MM.1S (cell line): Measurements from ENCODE around the gene POGK.

Source experiments
- CTCF ChIP-seq: fragments of 300-600 bp; sonication (generic); IDR thresholded peaks from 2 replicates; pipeline ENCODE4 v1.5.1; 2016; ENCODE audit warnings: antibody characterized with exemption, low read length, mixed read lengths
- EZH2 ChIP-seq: fragments of 300-600 bp; sonication (generic); optimal IDR thresholded peaks from 2 replicates; pipeline ENCODE3; 2017; ENCODE audit warnings: low read depth, mild to moderate bottlenecking, antibody characterized with exemption, low read length, mixed read lengths
- EZH2phosphoT487 ChIP-seq: fragments of 300-600 bp; sonication (generic); IDR thresholded peaks from 2 replicates; pipeline ENCODE4 v1.6.1; 2018; ENCODE audit warnings: antibody characterized with exemption, low read length

GRCh38 chr1:166870584-166870983 is 31.3 kb downstream of the POGK start:
- TF ChIP-seq CTCF (no peak), EZH2 (no peak), EZH2phosphoT487 (no peak)
